Hepatocyte (in vitro differentiated cells): Measurements from ENCODE around the gene PTPRN2.

Experiments
- EZH2 ChIP-seq: fragments of 200-600 bp; sonication (generic); IDR thresholded peaks from 2 replicates; pipeline ENCODE4 v1.6.1; 2016; ENCODE audit warnings: antibody characterized with exemption, mild to moderate bottlenecking, borderline replicate concordance
- EZH2phosphoT487 ChIP-seq: fragments of 200-600 bp; sonication (generic); IDR thresholded peaks from one replicate; pipeline ENCODE4 v1.6.1; 2018; ENCODE audit warnings: antibody characterized with exemption, mild to moderate bottlenecking, low read depth, moderate library complexity; ENCODE audit not compliant: unreplicated experiment, severe bottlenecking
- TF ChIP-seq, protein P1 (sequence below): fragments of 200-600 bp; sonication (generic); IDR thresholded peaks from 2 replicates; pipeline ENCODE4 v1.5.1; 2016; ENCODE audit warnings: antibody characterized with exemption, mild to moderate bottlenecking; ENCODE audit not compliant: poor library complexity

DNA sequence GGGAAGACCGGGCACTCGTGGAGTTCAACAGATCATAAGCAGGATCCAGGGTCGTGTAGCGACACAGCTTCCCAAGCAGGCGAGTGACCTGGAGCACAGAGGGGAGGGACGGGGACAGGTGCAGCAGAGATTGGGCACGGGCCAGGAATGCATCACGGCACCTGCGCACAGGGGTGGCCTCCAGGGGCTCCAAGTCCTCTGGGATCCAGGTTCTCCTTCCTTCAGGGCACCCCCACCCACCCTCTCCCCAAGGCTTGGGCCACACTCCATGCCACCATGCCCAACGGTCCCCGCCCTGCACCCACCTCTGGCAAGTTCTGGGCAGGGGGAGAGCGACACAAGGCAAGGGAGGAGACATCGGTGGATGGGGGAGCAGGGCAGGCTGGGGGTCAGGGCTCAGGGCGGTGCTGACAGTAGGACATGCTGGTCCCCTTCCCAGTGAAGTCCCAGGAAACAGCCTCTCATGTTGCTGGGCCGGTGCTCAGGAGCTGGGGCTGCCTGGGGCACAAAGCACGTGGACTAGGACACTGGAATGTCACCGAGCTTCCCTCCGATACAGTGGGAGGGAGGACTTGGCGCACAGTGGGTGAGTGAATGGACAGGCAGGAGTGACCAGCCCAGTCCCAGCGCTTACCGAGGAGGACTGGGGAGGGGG, 597.3 kb downstream of the PTPRN2 start:
- TF ChIP-seq, protein P1, sequence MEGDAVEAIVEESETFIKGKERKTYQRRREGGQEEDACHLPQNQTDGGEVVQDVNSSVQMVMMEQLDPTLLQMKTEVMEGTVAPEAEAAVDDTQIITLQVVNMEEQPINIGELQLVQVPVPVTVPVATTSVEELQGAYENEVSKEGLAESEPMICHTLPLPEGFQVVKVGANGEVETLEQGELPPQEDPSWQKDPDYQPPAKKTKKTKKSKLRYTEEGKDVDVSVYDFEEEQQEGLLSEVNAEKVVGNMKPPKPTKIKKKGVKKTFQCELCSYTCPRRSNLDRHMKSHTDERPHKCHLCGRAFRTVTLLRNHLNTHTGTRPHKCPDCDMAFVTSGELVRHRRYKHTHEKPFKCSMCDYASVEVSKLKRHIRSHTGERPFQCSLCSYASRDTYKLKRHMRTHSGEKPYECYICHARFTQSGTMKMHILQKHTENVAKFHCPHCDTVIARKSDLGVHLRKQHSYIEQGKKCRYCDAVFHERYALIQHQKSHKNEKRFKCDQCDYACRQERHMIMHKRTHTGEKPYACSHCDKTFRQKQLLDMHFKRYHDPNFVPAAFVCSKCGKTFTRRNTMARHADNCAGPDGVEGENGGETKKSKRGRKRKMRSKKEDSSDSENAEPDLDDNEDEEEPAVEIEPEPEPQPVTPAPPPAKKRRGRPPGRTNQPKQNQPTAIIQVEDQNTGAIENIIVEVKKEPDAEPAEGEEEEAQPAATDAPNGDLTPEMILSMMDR, result no peak
- TF ChIP-seq EZH2phosphoT487 (no peak), EZH2 (no peak)
